GM21526 (cell line): ENCODE data around the gene OGDH.
"Not testable (repeated sequence)": the region's sequence is repeated elsewhere in the genome, so short reads cannot be mapped to it uniquely, and the experiment has no call there.

Source experiments
- ATAC-seq: cut with Tn5 transposase; IDR thresholded peaks from one replicate; pipeline ENCODE4 v1.9.1; 2021; ENCODE audit warnings: moderate library complexity; ENCODE audit not compliant: unreplicated experiment, low FRiP score

The OGDH gene

GRCh38 chr7:44698046-44698580 is 91.7 kb downstream of the OGDH start:
- ATAC-seq, result no peak

- ATAC-seq, result not testable (repeated sequence)
Observed at GRCh38 chr7:44699598-44699997, 93.2 kb downstream of the OGDH start.

GRCh38 chr7:44700322-44700721 is 93.9 kb downstream of the OGDH start:
- no peak for ATAC-seq

GRCh38 chr7:44703391-44703790 is 97.0 kb downstream of the OGDH start:
- ATAC-seq, result not testable (repeated sequence)

- no peak for ATAC-seq
Observed at GRCh38 chr7:44703921-44704320, 97.5 kb downstream of the OGDH start.

- ATAC-seq, result no peak
Observed at GRCh38 chr7:44705434-44705833, 99.0 kb downstream of the OGDH start.

- ATAC-seq, result no peak
Observed at GRCh38 chr7:44706788-44707557, 100.5 kb downstream of the OGDH start.

- no peak for ATAC-seq
Observed at GRCh38 chr7:44707558-44708230, 101.3 kb downstream of the OGDH start.

- ATAC-seq, result no peak
Observed at GRCh38 chr7:44709011-44709915, 102.8 kb downstream of the OGDH start.

GRCh38 chr7:44709945-44710596 is 103.6 kb downstream of the OGDH start:
- no peak for ATAC-seq

- ATAC-seq, result no peak
Observed at GRCh38 chr7:44711528-44711927, 105.1 kb downstream of the OGDH start.

- no peak for ATAC-seq
Observed at GRCh38 chr7:44712012-44712411, 105.6 kb downstream of the OGDH start.

- ATAC-seq, result no peak
Observed at GRCh38 chr7:44713141-44713540, 106.7 kb downstream of the OGDH start.

GRCh38 chr7:44713680-44714335 is 107.4 kb downstream of the OGDH start:
- no peak for ATAC-seq

GRCh38 chr7:44716205-44716604 is 109.8 kb downstream of the OGDH start:
- no peak for ATAC-seq

GRCh38 chr7:44720301-44720700 is 113.9 kb downstream of the OGDH start:
- no peak for ATAC-seq

- no peak for ATAC-seq
Observed at GRCh38 chr7:44724276-44724675, 117.8 kb downstream of the OGDH start.

GRCh38 chr7:44726250-44726649 is 119.8 kb downstream of the OGDH start:
- not testable (repeated sequence) for ATAC-seq

GRCh38 chr7:44727158-44727936 is 120.9 kb downstream of the OGDH start:
- no peak for ATAC-seq
